SJSA1 (cell line): ENCODE measurements around the gene SUMO2. TPM values are rescaled to one million over a fixed set of nuclear protein-coding genes. Genes with fewer than 3 reads are reported as not detected.
"Not testable (repeated sequence)": the region's sequence is repeated elsewhere in the genome, so short reads cannot be mapped to it uniquely, and the experiment has no call there.

Experiments
- DNase-seq, 2 experiments: peaks; one replicate each; pipeline ENCODE4 v3.0.0-alpha.2; 2015 to 2020; ENCODE audit warnings: low spot score in 2 of 2, low read depth in 1 of 2
- H3K27ac ChIP-seq: fragments of 250-450 bp; sonication (Bioruptor Pico); 2 replicates; pipeline ENCODE4 v1.5.1; 2020; ENCODE audit warnings: mild to moderate bottlenecking, moderate library complexity
- H3K27me3 ChIP-seq: fragments of 250-450 bp; sonication (Bioruptor Pico); replicated peaks from 2 replicates; pipeline ENCODE4 v1.5.1; 2020; ENCODE audit warnings: mild to moderate bottlenecking, moderate library complexity
- H3K36me3 ChIP-seq: fragments of 250-450 bp; sonication (Bioruptor Pico); 2 replicates; pipeline ENCODE4 v1.5.1; 2020; ENCODE audit warnings: mild to moderate bottlenecking
- H3K4me1 ChIP-seq: fragments of 250-450 bp; sonication (Bioruptor Pico); replicated peaks from 2 replicates; pipeline ENCODE4 v1.6.1; 2021; ENCODE audit warnings: mild to moderate bottlenecking
- H3K4me3 ChIP-seq: fragments of 250-450 bp; sonication (Bioruptor Pico); 2 replicates; pipeline ENCODE4 v1.5.1; 2020; ENCODE audit warnings: mild to moderate bottlenecking
- H3K9me3 ChIP-seq: fragments of 250-450 bp; sonication (Bioruptor Pico); replicated peaks from 2 replicates; pipeline ENCODE4 v1.5.1; 2020; ENCODE audit warnings: mild to moderate bottlenecking
- total RNA-seq: library from RNA; depleted of rRNA; stranded (reverse); fragments of >200 nt; shearing (Covaris generic); gene quantifications from 2 replicates; pipeline ENCODE4 v1.2.3, GENCODE V29; 2014; rRNA removed

Gene SUMO2
- total RNA-seq: 177 and 212 TPM in 2 replicates

DNA sequence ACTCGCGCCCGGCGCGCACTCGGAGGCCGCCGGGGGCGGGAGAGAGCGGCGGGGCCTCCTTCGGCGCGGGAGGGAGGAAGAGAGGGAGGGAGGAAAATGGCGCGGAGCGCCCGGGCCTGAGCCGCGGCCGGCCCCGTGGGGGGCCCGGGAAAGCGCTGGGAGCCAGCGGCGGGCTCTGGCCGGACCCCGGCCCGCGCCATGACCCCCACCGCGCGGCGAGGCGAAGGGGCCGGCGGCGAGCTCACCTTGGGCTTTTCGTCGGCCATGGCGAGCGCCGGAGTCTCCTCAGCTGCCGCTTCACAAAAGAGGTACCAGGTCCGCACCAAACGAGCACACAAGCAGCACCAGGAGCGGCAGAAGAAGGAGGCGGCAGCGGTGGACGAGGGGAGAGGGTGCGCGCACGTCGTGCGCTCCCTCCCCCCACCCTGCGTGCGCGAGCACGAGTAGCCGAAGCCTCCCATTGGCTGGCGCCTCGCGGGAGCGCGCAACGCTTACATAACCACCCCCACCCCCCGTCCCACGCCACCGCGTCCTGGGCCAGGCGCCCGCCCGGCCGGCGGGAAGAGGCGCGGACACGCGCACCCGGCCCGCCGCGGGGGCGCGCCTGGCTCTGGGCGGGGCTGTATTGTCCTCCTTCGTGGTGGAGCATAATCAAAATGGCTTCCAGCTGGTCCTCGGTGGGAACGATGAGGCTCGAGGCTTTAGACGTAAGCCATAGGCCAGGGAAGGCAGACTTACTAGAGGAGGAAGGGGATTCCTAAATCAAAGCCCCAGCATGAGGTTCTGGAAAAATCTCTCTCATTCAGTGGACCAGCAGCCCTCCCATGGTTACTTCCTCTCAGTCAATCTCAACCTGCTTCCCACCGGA is at the start of gene SUMO2:
Gene SUMO2, minus strand, starts transcription at position 391 of the 868 bp plus-strand sequence. Its CDS starts 125 bp downstream, at position 266.
- no peaks in the 10 kb centered on the region for H3K27me3 ChIP-seq
- no peaks in the 10 kb centered on the region for H3K9me3 ChIP-seq
- peak within 1 kb of the TSS; percentile 95 for H3K4me3 ChIP-seq
- H3K36me3 ChIP-seq: peaks cover 47% of the 10 kb centered on the region
- H3K27ac ChIP-seq: peak within 1 kb of the TSS; percentile 93
- peaks cover 13% of the 10 kb centered on the region for H3K4me1 ChIP-seq
- DNase-seq: peak; percentile 98 to 99

DNA sequence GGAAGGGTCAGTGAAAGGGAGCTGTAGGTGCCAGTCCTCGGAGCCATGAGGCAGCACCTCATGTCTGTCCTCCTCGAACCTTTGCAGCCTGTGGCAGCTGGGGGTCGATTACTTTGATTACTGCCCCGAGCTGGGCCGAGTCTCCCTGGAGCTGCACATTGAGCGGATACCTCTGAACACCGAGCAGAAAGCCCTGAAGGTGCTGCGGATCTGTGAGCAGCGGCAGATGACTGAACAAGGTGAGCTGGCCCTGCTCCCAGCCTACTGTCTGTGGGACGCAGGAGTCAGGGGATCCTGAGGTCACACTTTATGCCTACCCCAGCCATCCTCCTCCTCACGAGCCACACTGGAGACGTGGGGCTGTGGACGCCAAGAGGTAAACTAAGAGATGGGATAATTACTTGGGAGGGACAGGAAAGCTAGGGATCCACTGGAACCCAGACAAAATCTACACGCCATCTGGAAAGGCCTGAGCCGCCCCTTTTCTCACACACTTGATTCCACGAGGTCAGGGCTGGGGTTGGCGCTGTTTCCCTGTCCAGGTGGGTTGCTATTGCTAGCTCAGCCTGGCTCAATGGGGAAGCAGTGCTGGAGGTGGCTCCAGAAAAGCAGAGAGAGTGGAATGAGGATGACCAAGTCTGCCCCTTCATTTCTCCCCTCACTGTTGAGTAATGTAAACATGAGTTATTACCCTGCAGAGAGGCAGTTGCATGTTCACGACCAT is 49.1 kb upstream of the SUMO2 start:
- Histone ChIP-seq H3K4me1 (no peaks in the 10 kb centered on the region), H3K9me3 (no peaks in the 10 kb centered on the region), H3K4me3 (no peak overlapping the region), H3K27ac (no peak overlapping the region), H3K36me3 (peaks cover 97% of the 10 kb centered on the region), H3K27me3 (no peaks in the 10 kb centered on the region)
- no peak for DNase-seq

GRCh38 chr17:75231071-75231470 is 48.3 kb upstream of the SUMO2 start:
- Histone ChIP-seq H3K9me3 (no peaks in the 10 kb centered on the region), H3K27ac (no peak overlapping the region), H3K4me1 (no peaks in the 10 kb centered on the region), H3K27me3 (no peaks in the 10 kb centered on the region), H3K4me3 (no peak overlapping the region), H3K36me3 (peaks cover 97% of the 10 kb centered on the region)
- DNase-seq: no peak

DNA sequence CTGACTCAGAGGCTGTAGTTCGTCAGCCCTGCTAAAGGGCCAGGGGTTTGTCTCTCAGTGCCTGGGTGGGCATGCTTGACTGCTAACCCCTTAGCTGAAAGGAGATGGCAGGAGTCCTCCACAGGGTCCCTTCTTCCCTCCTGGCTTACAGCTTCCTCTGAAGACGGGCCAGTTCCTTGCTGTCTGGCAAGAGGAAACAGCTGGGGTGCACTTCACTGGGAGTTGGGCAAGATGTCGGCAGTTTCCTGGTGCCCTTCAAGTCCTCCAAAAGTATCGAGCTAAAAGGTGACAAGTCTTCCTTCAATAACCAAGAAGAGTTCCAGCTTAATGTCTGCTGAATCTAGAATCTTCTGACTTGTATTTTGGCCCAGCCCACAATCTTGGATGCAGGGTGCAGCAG is 46.1 kb upstream of the SUMO2 start:
- Histone ChIP-seq H3K9me3 (no peaks in the 10 kb centered on the region), H3K36me3 (peaks cover 97% of the 10 kb centered on the region), H3K4me3 (no peak overlapping the region), H3K27me3 (no peaks in the 10 kb centered on the region), H3K27ac (no peak overlapping the region), H3K4me1 (no peaks in the 10 kb centered on the region)
- no peak for DNase-seq

DNA sequence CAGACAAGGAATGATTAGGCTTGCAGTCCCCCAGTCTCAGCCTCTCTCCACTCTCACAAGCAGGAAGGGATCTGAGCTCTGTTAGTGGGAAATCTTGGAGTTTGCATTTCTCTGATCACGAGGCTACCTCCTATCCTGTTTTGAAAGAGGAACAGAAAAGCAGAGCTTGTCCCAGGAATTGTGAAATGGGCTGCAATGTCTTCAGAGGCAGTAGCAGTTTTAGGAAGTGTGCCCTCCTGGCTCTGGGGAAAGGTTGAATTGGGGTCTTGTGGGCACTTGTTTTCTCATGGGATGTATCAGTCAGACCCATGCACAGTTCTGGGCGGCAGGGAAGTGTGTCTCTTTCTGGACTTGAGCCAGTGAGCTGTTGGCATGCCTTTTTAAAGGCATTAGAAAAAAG is 45.5 kb upstream of the SUMO2 start:
- peaks cover 98% of the 10 kb centered on the region for H3K36me3 ChIP-seq

DNA sequence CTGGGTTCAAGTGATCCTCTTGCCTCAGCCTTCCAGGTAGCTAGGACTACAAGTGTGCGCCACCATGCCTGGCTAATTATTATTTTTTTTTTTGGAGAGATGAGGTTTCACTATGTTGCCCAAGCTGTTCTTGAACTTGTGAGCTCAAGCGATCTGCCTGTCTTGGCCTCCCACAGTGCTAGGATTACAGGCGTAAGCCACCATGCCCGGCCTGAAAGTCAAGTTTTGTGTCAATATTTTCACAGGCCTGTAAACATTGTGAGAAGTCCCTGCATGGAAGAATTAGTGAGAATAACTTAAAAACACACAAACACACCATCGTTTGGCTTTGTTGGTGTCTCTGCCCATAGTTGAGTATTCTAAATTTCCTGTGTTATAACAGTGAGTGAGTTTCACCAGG is 45.0 kb upstream of the SUMO2 start:
- H3K27ac ChIP-seq: no peak overlapping the region
- H3K4me1 ChIP-seq: no peaks in the 10 kb centered on the region
- no peaks in the 10 kb centered on the region for H3K27me3 ChIP-seq
- no peak for DNase-seq
- H3K36me3 ChIP-seq: peaks cover 98% of the 10 kb centered on the region
- H3K9me3 ChIP-seq: no peaks in the 10 kb centered on the region
- no peak overlapping the region for H3K4me3 ChIP-seq

More for the DNA sequence above, 45.5 kb upstream of the SUMO2 start:
- no peak overlapping the region for H3K4me3 ChIP-seq
- H3K27ac ChIP-seq: no peak overlapping the region
- H3K4me1 ChIP-seq: no peaks in the 10 kb centered on the region
- H3K9me3 ChIP-seq: no peaks in the 10 kb centered on the region
- H3K27me3 ChIP-seq: no peaks in the 10 kb centered on the region
- DNase-seq: no peak

DNA sequence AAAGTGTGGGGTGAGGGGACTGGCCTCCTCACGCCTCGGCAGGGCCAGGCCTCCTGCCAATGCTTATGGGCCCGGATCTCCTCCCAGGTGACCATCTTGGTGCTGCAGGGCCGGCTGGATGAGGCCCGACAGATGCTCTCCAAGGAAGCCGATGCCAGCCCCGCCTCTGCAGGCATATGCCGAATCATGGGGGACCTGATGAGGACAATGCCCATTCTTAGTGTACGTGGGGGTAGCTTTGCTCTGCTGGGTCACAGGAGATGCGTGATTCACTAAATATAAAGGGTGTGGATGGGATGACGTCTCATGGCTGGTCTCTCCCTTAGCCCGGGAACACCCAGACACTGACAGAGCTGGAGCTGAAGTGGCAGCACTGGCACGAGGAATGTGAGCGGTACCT is 42.3 kb upstream of the SUMO2 start:
- Histone ChIP-seq H3K27ac (no peak overlapping the region), H3K36me3 (peaks cover 96% of the 10 kb centered on the region), H3K4me3 (no peak overlapping the region), H3K4me1 (no peaks in the 10 kb centered on the region), H3K27me3 (no peaks in the 10 kb centered on the region), H3K9me3 (no peaks in the 10 kb centered on the region)
- no peak for DNase-seq

DNA sequence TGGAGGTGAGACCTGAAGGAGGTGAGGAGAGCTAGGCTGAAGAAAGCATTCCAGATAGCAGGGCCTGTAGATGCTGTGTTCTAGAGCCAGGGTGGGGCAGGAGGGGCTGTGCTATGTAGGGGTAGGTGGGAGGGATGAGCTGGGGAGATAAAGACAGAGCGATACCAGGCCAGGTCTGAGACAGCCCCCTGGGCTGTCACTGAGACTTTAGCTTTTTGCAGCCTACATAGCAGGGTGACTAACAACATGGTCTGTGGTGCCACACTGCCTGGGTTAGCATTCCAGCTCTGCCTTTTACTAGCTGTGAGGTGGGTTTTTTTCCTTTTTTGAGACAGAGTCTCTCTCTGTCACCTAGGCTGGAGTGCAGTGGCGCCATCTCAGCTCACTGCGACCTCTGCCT is 37.1 kb upstream of the SUMO2 start:
- H3K4me3 ChIP-seq: no peak overlapping the region
- H3K4me1 ChIP-seq: no peaks in the 10 kb centered on the region
- H3K36me3 ChIP-seq: peaks cover 97% of the 10 kb centered on the region
- DNase-seq: no peak
- H3K9me3 ChIP-seq: no peaks in the 10 kb centered on the region
- no peaks in the 10 kb centered on the region for H3K27me3 ChIP-seq
- no peak overlapping the region for H3K27ac ChIP-seq

- no peak for DNase-seq
- no peaks in the 10 kb centered on the region for H3K4me1 ChIP-seq
- no peaks in the 10 kb centered on the region for H3K27me3 ChIP-seq
- H3K36me3 ChIP-seq: peaks cover 97% of the 10 kb centered on the region
- no peak overlapping the region for H3K4me3 ChIP-seq
- no peaks in the 10 kb centered on the region for H3K9me3 ChIP-seq
- H3K27ac ChIP-seq: no peak overlapping the region
These were observed 35.4 kb upstream of the SUMO2 start for GRCh38 chr17:75218131-75218530.

- no peak for DNase-seq
- Histone ChIP-seq H3K4me1 (peaks cover 18% of the 10 kb centered on the region), H3K27ac (no peak overlapping the region), H3K27me3 (no peaks in the 10 kb centered on the region), H3K36me3 (peaks cover 69% of the 10 kb centered on the region), H3K9me3 (no peaks in the 10 kb centered on the region), H3K4me3 (no peak overlapping the region)
These were observed 26.3 kb upstream of the SUMO2 start for GRCh38 chr17:75209061-75209460.

DNA sequence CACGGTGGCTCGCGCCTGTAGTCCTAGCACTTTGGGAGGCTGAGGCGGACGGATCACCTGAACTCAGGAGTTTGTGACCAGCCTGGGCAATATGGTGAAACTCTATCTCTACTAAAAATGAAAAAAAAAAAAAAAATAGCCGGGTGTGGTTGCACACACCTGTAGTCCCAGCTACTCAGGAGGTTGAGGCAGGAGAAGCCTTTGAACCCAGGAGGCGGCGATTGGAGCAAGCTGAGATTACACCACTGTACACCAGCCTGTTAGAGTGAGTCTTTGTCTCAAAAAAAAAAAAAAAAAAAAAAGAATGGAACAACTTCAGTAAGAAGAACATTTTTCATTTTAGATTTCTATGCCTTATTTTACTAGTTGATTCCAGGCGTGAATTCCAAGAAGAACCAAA is 25.4 kb upstream of the SUMO2 start:
- Histone ChIP-seq H3K27me3 (no peaks in the 10 kb centered on the region), H3K4me3 (no peak overlapping the region), H3K9me3 (no peaks in the 10 kb centered on the region), H3K27ac (no peak overlapping the region), H3K4me1 (peaks cover 18% of the 10 kb centered on the region), H3K36me3 (peaks cover 60% of the 10 kb centered on the region)
- no peak for DNase-seq

- Histone ChIP-seq H3K36me3 (peaks cover 56% of the 10 kb centered on the region), H3K9me3 (no peaks in the 10 kb centered on the region)
These were observed 25.0 kb upstream of the SUMO2 start for GRCh38 chr17:75207760-75208159.

GRCh38 chr17:75207050-75207407 is 24.3 kb upstream of the SUMO2 start:
- not testable (repeated sequence) for DNase-seq, H3K27me3 ChIP-seq, H3K9me3 ChIP-seq, H3K27ac ChIP-seq
- peaks cover 50% of the 10 kb centered on the region for H3K36me3 ChIP-seq
- H3K4me1 ChIP-seq: peaks cover 18% of the 10 kb centered on the region
- peak overlapping the region; percentile 74 for H3K4me3 ChIP-seq

More at GRCh38 chr17:75207760-75208159, 25.0 kb upstream of the SUMO2 start:
- H3K4me3 ChIP-seq: no peak overlapping the region
- no peak for DNase-seq
- H3K27ac ChIP-seq: no peak overlapping the region
- peaks cover 18% of the 10 kb centered on the region for H3K4me1 ChIP-seq
- H3K27me3 ChIP-seq: no peaks in the 10 kb centered on the region

DNA sequence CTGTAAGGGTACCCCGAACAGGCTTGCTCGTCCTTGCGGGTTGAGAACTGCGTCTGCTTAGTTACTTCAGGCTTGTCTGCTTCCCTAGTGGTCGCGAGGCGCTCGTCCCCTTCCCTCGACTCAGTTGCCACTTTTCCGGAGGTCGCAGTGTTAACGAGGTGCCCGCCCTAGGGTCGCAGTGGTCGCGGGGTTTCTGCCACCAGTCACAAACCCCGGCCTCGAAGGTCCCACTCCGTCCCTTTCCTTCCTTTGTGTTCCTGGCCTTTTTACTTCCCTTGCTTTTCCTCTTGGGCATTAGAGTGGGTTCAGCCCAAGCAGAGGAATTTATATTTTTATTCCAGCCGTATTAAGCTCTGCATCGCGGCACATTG is 23.0 kb upstream of the SUMO2 start:
- no peak for DNase-seq
- Histone ChIP-seq H3K9me3 (no peaks in the 10 kb centered on the region), H3K4me3 (peak overlapping the region; percentile 74), H3K4me1 (peaks cover 18% of the 10 kb centered on the region), H3K27me3 (no peaks in the 10 kb centered on the region), H3K27ac (peak overlapping the region; percentile 95), H3K36me3 (peaks cover 38% of the 10 kb centered on the region)
